HG03066 (cell line): ENCODE measurements around the gene RFC2.
"Not testable (repeated sequence)": the region's sequence is repeated elsewhere in the genome, so short reads cannot be mapped to it uniquely, and the experiment has no call there.

Source experiments
- ATAC-seq: cut with Tn5 transposase; IDR thresholded peaks from one replicate; pipeline ENCODE4 v1.9.1; 2021; ENCODE audit warnings: low read depth; ENCODE audit not compliant: unreplicated experiment

Gene RFC2

DNA sequence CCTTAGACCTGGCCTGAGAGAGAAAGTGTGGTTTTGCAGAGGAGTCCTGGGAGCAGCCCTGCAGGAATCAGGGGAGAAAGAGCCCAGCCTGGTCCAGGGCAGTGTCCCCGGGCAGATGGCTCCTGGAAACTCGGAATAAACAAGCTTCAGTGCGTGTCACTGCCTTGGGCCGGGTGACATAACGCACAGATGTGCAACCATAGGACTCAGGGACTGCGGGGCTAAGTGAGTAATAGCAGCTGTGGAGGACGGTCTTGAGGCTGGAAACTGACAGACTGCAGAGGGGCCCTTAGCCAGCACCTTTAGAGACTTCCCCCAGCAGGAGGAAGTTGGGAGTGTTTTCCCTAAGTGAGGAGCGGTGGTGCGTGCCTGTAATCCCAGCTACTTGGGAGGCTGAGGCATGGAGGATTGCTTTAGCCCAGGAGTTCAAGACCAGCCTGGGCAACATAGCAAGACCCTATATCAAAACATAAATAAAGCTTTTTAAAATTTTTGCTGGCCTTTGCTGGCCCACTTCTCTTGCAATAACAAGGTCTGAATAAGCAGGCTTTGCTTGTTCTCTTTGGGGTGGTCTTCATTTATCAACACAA is 29.8 kb upstream of the RFC2 start:
- no peak for ATAC-seq

GRCh38 chr7:74282748-74283459 is 28.7 kb upstream of the RFC2 start:
- no peak for ATAC-seq

DNA sequence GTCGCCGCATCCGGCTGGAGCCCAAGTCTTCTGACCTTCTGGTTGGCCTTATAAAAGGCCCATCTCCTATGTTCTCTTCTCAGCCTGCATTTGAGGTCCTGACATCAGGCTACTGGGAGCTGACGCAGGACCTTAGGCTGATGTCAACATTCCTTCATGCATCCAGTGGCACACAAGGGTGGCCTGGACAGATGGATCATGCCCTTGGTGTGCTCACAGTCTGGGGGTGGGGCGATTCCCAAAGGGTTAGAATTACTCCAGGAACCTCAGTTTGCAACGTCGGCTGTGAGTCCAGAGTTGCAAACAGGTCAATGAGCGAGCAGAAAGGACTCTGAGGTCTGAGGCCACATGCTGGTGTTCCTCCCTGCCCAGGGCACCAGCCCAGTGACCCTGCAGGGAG is 26.8 kb upstream of the RFC2 start:
- ATAC-seq, result no peak

GRCh38 chr7:74277636-74278035 is 23.4 kb upstream of the RFC2 start:
- ATAC-seq, result no peak

GRCh38 chr7:74275401-74275881 is 21.2 kb upstream of the RFC2 start:
- no peak for ATAC-seq

GRCh38 chr7:74272305-74273038 is 18.3 kb upstream of the RFC2 start:
- peak; percentile 79 for ATAC-seq

DNA sequence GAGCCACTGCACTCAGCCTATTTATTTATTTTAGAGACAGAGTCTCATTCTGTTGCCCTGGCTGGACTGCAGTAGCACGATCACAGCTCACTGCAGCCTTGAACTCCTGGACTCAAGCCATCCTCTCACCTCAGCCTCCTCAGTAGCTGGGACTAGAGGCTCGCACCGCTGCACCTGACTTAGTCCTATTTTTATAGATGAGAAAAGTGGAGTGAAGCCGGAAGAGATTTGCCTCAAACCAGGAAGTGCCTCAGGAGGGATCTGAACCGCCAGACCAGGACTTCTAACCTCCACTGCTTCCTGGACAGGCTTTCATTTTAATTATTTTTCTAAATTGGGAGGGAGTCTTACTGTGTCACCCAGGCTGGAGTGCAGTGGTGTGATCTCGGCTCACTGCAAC is 17.5 kb upstream of the RFC2 start:
- ATAC-seq, result no peak

DNA sequence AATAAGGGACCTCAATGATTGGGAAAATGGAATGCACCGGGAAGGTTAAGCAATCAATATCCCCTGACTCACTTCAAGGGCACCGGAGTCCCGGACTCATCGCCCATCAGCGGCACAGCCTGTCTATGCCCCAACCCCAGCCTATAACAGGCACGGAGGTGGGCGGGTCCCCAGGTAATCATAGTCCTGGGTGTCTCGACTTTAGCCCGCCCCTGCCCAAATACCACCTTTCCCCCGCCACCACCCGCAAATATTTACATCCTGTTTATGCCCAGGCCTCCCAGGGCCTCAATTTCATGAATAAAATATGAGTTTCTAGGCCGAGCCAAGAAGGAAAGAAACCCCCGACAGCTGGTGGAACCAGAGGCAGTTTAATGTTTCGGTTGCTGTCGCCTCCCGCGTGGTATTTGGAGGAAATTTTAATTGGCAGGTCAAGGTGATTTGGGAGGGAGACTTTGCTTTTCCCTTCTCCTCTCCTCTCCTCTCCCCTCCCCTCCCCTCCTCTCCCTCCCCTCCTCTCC is 15.6 kb upstream of the RFC2 start:
- ATAC-seq, result no peak

- no peak for ATAC-seq
Observed at GRCh38 chr7:74267756-74268565, 13.8 kb upstream of the RFC2 start.

GRCh38 chr7:74266191-74266963 is 12.2 kb upstream of the RFC2 start:
- ATAC-seq, result no peak

- ATAC-seq, result no peak
Observed at GRCh38 chr7:74263399-74264120, 9.4 kb upstream of the RFC2 start.

DNA sequence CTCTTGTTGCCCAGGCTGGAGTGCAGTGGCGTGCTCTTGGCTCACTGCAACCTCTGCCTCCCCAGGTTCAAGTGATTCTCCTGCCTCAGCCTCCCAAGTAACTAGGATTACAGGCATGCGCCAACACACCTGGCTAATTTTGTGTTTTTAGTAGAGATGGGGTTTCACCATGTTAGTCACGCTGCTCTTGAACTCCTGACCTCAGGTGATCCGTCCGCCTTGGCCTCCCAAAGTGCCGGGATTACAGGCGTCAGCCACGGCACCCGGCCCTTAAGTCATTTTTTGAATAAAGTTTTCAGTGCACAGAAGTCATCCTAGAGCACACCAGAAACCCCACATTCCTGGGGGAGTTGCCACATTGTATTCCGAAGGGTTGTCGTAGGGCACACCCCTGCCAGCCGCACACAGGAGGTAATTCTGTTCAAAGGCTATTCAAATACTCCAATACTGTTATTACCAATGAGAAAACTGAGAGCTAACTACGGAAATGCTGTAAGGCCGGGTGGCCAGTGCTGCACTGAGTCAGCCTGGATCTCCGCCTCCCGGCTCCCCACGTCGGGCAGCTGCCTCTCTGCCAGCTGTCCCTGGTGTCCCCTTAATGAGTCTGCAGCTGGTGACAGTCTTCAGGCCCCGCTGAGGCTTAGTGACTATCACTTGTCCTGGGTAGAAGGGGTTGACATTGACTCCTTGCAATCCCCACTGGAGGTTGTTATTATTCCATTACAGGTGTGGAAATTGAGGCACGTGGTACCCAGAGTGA is 8.6 kb upstream of the RFC2 start:
- ATAC-seq, result no peak

- ATAC-seq, result no peak
Observed at GRCh38 chr7:74258639-74259038, 4.4 kb upstream of the RFC2 start.

DNA sequence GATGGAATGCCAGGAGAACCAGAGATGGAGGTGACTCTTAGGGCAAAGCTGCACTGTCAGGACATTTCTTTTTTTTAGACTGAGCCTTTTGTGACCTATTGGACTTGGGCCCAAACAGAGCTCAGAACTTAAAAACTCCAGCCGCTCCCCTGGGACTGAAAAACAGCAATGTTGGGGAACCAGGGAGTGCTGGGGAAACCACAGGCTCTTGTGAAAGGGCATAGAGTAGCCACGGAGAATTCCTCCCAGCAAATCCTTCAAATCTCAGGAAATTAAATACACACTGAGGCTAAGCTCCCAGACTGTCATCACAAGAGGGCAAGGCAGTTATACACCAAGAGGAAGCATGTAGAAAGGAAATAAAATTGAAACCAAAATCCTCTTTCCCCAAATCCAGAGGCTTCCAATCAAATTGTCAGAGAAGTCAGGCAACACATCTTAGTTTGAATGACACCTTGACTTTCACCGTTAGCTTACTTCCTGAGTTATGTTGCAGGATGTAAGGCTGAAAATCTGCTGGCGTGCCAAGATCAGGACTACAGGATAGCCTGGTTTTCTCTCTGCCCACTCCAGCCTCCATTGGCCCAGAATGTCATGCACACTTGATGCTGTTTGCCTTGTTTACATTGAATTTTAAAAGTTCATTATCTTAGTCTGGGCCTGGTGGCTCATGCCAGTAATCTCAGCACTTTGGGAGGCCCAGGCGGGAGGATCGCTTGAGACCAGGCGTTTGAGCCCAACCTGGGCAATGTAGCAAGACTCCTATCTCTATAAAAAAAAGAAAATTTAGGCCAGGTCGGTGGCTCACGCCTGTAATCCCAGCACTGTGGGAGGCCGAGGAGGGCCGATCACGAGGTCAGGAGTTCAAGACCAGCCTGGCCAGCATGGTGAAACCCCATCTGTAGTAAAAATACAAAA is 2.6 kb upstream of the RFC2 start:
- no peak for ATAC-seq

DNA sequence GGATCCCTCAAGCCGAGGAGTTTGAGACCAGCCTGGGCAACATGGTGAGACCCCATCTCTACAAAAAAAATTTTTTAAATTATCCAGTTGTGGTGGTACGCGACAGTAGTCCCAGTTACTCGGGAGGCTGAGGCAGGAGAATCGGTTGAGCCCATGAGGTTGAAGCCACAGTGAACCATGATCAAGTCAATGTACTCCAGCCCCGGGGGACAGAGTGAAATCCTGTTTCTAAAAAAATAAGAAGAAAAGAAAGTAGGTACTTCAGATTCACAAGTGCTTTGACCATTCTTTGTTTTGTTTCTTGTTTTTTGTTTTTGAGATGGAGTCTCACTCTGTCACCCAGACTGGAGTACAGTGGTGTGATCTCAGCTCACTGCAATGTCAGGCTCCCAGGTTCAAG is 1.3 kb upstream of the RFC2 start:
- not testable (repeated sequence) for ATAC-seq

DNA sequence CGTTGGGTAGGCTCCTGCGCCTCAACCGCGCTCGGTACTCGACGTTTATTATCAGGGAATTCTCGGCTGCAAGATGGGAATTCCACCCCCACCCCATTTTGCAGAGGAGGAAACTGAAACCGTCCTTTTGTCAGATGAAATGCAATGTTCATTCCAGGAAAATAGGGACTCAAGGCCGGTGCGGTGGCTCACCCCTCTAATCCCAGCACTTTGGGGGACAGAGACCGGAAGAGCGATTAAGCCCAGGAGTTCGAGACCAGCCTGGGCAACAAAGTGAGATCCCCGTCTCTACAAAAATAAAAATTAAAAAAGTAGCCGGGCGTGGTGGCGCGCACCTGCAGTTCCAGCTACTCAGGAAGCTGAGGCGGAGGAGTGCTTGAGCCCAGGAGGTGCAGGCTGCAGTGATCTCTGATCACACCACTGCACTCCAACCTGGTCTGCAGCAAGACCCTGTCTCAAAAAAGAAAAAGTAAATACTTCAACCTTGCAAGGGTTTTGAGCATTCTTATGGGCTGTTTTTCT is 720 bp upstream of the RFC2 start:
- no peak for ATAC-seq

DNA sequence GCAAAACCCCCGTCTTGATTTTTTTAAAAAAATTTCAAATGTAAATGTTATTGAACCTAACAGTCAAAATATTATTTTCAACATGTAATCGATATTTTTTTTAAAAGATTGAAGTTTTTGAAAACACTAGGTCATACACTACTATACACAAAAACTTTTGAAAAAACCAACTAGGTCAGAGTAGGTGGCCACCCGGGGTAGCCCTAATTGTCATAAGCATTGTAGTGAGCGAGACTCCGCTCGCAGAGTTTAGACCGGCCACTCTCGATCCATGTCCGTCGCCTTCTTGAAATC is 417 bp downstream of the RFC2 start:
- no peak for ATAC-seq

- ATAC-seq, result no peak
Observed at GRCh38 chr7:74253331-74253730, 868 bp downstream of the RFC2 start.
